Measurements from ENCODE around the gene SFTPA2. TPM values are rescaled to one million over a fixed set of nuclear protein-coding genes. Genes with fewer than 3 reads are reported as not detected.
"Not testable (repeated sequence)": the region's sequence is repeated elsewhere in the genome, so short reads cannot be mapped to it uniquely, and the experiment has no call there.

SFTPA2 gene
- total RNA-seq, 1 experiment from 2014 or later = 4.6 TPM

DNA sequence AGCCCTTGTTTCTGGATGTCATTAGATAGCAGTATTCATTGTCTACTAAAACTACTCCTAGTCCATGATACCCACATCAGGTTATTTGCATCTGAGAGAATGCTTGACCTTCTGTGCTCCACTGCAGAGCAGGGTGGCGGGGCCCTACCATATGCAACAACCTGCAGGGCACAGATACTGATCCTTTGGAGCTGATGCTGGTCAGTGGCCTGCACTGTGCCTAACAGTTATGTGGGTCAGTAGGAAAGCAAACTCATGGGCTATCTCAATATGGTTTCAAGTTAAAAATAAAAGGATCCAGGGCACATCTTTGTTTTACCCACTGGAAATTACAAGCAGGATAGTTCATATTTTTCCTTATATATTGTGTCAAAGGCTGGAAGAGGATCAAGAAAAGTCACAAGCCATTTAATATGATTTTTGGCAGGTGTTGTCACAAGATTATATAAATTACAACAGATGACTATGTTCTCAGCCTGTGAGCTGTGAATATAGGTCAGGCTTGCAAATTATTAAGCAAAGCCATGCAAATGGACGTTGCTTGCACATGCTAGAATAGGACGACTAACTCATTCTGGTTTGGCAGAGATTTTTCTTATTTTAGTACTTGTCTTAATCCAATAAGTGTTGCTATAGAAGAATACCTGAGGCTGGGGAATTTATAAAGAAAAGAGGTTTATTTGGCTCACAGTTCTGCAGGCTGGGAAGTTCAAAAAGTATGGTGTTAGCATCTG is 15.1 kb downstream of the SFTPA2 start:
- H3K4me1 Mint-ChIP-seq; H3K27ac Mint-ChIP-seq; H3K4me3 Mint-ChIP-seq; H3K9me3 Mint-ChIP-seq; DNase-seq (ENCODE audit: low spot score); POLR2A ChIA-PET; ATAC-seq; H3K36me3 Mint-ChIP-seq; CTCF ChIA-PET: not testable (repeated sequence)
- peaks cover 14% of the 10 kb centered on the region for H3K27me3 Mint-ChIP-seq (ENCODE audit: low read depth)

DNA sequence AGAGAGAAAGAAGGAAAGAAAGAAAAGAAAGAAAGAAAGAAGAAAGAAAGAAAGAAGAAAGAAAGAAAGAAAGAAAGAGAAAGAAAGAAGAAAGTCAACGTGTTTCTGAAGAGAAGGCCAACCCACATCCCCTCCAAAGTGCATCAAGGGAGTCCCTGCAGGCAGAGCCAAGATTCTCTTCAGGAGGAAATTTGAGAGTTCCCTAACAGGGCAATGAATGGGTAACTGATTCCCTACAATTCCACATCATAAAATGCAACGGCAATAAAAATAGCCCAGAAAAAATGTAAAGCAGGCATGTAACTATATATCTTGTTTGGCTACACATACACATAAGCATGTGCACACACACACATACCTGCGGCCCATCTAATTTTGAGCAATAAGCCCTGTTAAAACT is 15.8 kb downstream of the SFTPA2 start:
- H3K36me3 Mint-ChIP-seq; DNase-seq (ENCODE audit: low spot score); H3K4me1 Mint-ChIP-seq; H3K4me3 Mint-ChIP-seq; H3K27ac Mint-ChIP-seq; H3K9me3 Mint-ChIP-seq; POLR2A ChIA-PET; CTCF ChIA-PET; ATAC-seq: not testable (repeated sequence)
- peaks cover 14% of the 10 kb centered on the region for H3K27me3 Mint-ChIP-seq (ENCODE audit: low read depth)

DNA sequence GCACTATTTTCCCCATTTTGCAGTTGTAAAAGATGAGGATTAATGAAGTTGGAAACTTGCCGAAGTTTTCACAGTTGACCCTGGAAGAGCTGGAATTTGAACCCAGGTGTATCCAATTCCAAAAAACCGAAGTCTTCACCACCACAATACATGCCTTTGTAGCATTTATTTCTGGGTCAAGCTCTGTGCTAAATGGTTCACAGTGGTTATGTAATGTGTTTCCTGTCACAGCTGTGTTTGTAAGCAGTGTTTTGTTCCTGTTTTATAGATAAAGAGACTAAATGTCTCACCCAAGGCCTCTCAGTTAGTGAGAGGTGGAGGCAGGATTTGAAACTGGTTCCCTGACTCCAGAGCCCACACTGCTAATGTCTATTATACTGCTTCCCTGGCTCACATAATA is 17.6 kb downstream of the SFTPA2 start:
- H3K9me3 Mint-ChIP-seq = peaks cover 8% of the 10 kb centered on the region; the same call in 1 of the 2 replicates
- H3K27me3 Mint-ChIP-seq (ENCODE audit: low read depth) = peaks cover 10% of the 10 kb centered on the region
- TF ChIP-seq JAZF1 (CRISPR knock-in tag; IDR thresholded peaks at IDR 0.05) (no peak), KAT7 (CRISPR knock-in tag; IDR thresholded peaks at IDR 0.05; ENCODE audit: borderline replicate concordance) (no peak), MXD4 (CRISPR knock-in tag; IDR thresholded peaks at IDR 0.05; ENCODE audit: borderline replicate concordance) (no peak), RELA (CRISPR knock-in tag; IDR thresholded peaks at IDR 0.05; ENCODE audit: borderline replicate concordance) (no peak), CREB1 (CRISPR knock-in tag; IDR thresholded peaks at IDR 0.05) (no peak), CBFB (CRISPR knock-in tag; IDR thresholded peaks at IDR 0.05; ENCODE audit: low read depth) (no peak), ZNF317 (CRISPR knock-in tag; IDR thresholded peaks at IDR 0.05; ENCODE audit: borderline replicate concordance, low read depth) (no peak), ELF4 (CRISPR knock-in tag; IDR thresholded peaks at IDR 0.05; ENCODE audit: low read depth) (no peak)
- TF ChIP-seq, protein P1, sequence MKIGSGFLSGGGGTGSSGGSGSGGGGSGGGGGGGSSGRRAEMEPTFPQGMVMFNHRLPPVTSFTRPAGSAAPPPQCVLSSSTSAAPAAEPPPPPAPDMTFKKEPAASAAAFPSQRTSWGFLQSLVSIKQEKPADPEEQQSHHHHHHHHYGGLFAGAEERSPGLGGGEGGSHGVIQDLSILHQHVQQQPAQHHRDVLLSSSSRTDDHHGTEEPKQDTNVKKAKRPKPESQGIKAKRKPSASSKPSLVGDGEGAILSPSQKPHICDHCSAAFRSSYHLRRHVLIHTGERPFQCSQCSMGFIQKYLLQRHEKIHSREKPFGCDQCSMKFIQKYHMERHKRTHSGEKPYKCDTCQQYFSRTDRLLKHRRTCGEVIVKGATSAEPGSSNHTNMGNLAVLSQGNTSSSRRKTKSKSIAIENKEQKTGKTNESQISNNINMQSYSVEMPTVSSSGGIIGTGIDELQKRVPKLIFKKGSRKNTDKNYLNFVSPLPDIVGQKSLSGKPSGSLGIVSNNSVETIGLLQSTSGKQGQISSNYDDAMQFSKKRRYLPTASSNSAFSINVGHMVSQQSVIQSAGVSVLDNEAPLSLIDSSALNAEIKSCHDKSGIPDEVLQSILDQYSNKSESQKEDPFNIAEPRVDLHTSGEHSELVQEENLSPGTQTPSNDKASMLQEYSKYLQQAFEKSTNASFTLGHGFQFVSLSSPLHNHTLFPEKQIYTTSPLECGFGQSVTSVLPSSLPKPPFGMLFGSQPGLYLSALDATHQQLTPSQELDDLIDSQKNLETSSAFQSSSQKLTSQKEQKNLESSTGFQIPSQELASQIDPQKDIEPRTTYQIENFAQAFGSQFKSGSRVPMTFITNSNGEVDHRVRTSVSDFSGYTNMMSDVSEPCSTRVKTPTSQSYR (CRISPR knock-in tag; IDR thresholded peaks at IDR 0.05) = no peak
- TF ChIP-seq, protein P2, sequence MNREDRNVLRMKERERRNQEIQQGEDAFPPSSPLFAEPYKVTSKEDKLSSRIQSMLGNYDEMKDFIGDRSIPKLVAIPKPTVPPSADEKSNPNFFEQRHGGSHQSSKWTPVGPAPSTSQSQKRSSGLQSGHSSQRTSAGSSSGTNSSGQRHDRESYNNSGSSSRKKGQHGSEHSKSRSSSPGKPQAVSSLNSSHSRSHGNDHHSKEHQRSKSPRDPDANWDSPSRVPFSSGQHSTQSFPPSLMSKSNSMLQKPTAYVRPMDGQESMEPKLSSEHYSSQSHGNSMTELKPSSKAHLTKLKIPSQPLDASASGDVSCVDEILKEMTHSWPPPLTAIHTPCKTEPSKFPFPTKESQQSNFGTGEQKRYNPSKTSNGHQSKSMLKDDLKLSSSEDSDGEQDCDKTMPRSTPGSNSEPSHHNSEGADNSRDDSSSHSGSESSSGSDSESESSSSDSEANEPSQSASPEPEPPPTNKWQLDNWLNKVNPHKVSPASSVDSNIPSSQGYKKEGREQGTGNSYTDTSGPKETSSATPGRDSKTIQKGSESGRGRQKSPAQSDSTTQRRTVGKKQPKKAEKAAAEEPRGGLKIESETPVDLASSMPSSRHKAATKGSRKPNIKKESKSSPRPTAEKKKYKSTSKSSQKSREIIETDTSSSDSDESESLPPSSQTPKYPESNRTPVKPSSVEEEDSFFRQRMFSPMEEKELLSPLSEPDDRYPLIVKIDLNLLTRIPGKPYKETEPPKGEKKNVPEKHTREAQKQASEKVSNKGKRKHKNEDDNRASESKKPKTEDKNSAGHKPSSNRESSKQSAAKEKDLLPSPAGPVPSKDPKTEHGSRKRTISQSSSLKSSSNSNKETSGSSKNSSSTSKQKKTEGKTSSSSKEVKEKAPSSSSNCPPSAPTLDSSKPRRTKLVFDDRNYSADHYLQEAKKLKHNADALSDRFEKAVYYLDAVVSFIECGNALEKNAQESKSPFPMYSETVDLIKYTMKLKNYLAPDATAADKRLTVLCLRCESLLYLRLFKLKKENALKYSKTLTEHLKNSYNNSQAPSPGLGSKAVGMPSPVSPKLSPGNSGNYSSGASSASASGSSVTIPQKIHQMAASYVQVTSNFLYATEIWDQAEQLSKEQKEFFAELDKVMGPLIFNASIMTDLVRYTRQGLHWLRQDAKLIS (CRISPR knock-in tag; IDR thresholded peaks at IDR 0.05; ENCODE audit: borderline replicate concordance) = no peak
- TF ChIP-seq, protein P3, sequence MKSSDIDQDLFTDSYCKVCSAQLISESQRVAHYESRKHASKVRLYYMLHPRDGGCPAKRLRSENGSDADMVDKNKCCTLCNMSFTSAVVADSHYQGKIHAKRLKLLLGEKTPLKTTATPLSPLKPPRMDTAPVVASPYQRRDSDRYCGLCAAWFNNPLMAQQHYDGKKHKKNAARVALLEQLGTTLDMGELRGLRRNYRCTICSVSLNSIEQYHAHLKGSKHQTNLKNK (CRISPR knock-in tag; IDR thresholded peaks at IDR 0.05) = no peak
- TF ChIP-seq, protein P4, sequence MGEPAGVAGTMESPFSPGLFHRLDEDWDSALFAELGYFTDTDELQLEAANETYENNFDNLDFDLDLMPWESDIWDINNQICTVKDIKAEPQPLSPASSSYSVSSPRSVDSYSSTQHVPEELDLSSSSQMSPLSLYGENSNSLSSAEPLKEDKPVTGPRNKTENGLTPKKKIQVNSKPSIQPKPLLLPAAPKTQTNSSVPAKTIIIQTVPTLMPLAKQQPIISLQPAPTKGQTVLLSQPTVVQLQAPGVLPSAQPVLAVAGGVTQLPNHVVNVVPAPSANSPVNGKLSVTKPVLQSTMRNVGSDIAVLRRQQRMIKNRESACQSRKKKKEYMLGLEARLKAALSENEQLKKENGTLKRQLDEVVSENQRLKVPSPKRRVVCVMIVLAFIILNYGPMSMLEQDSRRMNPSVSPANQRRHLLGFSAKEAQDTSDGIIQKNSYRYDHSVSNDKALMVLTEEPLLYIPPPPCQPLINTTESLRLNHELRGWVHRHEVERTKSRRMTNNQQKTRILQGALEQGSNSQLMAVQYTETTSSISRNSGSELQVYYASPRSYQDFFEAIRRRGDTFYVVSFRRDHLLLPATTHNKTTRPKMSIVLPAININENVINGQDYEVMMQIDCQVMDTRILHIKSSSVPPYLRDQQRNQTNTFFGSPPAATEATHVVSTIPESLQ (CRISPR knock-in tag; IDR thresholded peaks at IDR 0.05) = no peak
- TF ChIP-seq, protein P5, sequence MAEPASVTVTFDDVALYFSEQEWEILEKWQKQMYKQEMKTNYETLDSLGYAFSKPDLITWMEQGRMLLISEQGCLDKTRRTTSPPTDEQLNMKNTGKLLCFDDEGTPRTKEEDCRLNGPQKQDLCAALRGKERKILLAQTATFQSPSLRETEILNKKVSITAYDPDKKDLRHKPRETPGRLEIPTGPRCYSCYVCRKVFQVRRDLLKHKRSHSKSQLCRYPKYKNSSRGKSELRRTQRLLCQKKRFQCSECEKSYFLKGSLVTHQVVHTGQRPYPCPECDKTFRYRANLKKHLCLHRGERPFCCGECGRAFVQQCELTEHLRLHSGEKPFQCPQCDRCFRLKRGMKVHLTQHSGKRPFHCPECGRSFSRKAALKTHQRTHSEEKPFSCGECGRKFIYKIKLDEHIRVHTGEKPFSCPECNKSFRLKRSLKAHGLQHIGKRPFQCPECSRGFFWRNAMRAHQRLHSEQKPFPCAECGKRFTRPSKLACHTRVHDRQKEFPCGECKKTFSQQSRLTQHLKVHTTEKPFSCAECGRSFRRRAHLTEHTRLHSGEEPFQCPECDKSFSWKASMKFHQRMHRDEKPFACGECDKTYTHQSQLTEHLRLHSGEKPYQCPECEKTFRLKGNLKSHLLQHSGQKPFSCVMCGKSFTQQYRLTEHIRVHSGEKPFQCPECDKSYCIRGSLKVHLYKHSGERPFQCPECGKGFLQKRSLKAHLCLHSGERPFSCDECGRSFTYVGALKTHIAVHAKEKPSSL (CRISPR knock-in tag; conservative IDR thresholded peaks at IDR 0.05) = no peak
- TF ChIP-seq, protein P6, sequence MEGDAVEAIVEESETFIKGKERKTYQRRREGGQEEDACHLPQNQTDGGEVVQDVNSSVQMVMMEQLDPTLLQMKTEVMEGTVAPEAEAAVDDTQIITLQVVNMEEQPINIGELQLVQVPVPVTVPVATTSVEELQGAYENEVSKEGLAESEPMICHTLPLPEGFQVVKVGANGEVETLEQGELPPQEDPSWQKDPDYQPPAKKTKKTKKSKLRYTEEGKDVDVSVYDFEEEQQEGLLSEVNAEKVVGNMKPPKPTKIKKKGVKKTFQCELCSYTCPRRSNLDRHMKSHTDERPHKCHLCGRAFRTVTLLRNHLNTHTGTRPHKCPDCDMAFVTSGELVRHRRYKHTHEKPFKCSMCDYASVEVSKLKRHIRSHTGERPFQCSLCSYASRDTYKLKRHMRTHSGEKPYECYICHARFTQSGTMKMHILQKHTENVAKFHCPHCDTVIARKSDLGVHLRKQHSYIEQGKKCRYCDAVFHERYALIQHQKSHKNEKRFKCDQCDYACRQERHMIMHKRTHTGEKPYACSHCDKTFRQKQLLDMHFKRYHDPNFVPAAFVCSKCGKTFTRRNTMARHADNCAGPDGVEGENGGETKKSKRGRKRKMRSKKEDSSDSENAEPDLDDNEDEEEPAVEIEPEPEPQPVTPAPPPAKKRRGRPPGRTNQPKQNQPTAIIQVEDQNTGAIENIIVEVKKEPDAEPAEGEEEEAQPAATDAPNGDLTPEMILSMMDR (IDR thresholded peaks at IDR 0.05) = no peak
- H3K4me3 Mint-ChIP-seq = no peak overlapping the region
- POLR2A ChIA-PET = interaction anchor here (0.6 kb wide), 1 partner anchor 1408 kb away, joined by 3 read pairs; no protein-coding TSS in a partner anchor
- DNase-seq (ENCODE audit: low spot score) (no peak), ATAC-seq (no peak)
- CTCF ChIA-PET = no interaction called here
- H3K4me1 Mint-ChIP-seq = no peaks in the 10 kb centered on the region
- H3K36me3 Mint-ChIP-seq = no peaks in the 10 kb centered on the region
- H3K27ac Mint-ChIP-seq = no peak overlapping the region

DNA sequence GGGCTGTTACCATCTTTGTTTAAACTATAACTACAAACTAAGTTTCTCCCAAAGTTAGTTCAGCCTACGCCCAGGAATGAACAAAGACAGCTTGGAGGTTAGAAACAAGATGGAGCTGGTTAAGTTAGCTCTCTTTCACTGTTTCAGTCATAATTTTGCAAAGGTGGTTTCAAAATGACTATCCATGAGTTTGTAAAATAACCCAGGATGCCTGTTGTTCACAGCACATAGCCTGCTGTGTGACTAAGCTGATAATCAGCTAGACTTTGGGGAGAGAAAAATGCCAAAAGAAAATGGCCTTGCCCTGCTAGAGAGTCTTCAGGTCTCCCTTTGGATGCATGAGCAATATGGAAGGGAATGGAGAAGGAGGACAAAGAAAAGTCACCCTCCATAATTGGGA is 19.3 kb downstream of the SFTPA2 start:
- ATAC-seq, CTCF ChIA-PET: not testable (repeated sequence)

More for the DNA sequence above, 19.3 kb downstream of the SFTPA2 start:
- H3K9me3 Mint-ChIP-seq; POLR2A ChIA-PET; H3K36me3 Mint-ChIP-seq; DNase-seq (ENCODE audit: low spot score); H3K27ac Mint-ChIP-seq; H3K4me3 Mint-ChIP-seq; H3K4me1 Mint-ChIP-seq; H3K27me3 Mint-ChIP-seq (ENCODE audit: low read depth): not testable (repeated sequence)
